ENCODE results near the gene C1QTNF8. TPM values are rescaled to one million over a fixed set of nuclear protein-coding genes. Genes with fewer than 3 reads are reported as not detected.
"Not testable (repeated sequence)": the region's sequence is repeated elsewhere in the genome, so short reads cannot be mapped to it uniquely, and the experiment has no call there.

Gene C1QTNF8
- total RNA-seq, 2 experiments from 2014 or later: not detected

DNA sequence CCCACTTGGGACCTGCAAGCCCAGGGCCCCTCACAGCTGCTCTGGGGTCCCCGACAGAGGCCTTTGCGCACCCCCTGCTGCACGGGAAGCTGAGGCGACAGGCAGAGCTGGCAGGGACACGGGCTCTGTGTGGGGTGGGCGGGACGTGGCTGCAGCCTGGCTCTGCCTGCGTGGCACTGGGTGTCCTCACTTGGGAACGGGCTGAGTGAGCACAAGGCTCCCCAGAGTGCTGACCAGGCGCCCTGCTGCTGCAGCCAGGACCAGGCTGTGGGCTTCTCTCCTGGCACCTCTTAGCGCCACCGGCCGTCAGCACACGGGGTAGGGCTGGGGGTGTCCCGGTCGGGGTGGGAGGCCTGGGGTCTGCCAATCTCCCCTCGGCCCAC is 6.6 kb downstream of the C1QTNF8 start:
- no peak overlapping the region for H3K4me3 Mint-ChIP-seq
- CTCF ChIA-PET: no interaction called here
- H3K9me3 Mint-ChIP-seq (ENCODE audit: low read depth): peaks cover 10% of the 10 kb centered on the region
- no peak for DNase-seq
- peaks cover 4% of the 10 kb centered on the region for H3K36me3 Mint-ChIP-seq
- H3K27ac Mint-ChIP-seq: no peak overlapping the region
- H3K27me3 Mint-ChIP-seq: no peaks in the 10 kb centered on the region
- ATAC-seq: no peak
- H3K4me1 Mint-ChIP-seq: no peaks in the 10 kb centered on the region

GRCh38 chr16:1088295-1089170 is 7.5 kb downstream of the C1QTNF8 start:
- no peak overlapping the region for H3K27ac Mint-ChIP-seq
- DNase-seq (no peak), ATAC-seq (no peak)
- CTCF ChIA-PET: no interaction called here
- H3K27me3 Mint-ChIP-seq: no peaks in the 10 kb centered on the region
- peaks cover 4% of the 10 kb centered on the region for H3K36me3 Mint-ChIP-seq
- no peak overlapping the region for H3K4me3 Mint-ChIP-seq
- no peaks in the 10 kb centered on the region for H3K4me1 Mint-ChIP-seq
- H3K9me3 Mint-ChIP-seq (ENCODE audit: low read depth): peaks cover 10% of the 10 kb centered on the region

- H3K27me3 Mint-ChIP-seq; H3K27ac Mint-ChIP-seq; H3K4me3 Mint-ChIP-seq; DNase-seq; H3K9me3 Mint-ChIP-seq (ENCODE audit: low read depth); CTCF ChIA-PET; H3K4me1 Mint-ChIP-seq; H3K36me3 Mint-ChIP-seq; ATAC-seq: not testable (repeated sequence)
Measured at GRCh38 chr16:1086443-1086842, 9.6 kb downstream of the C1QTNF8 start.

DNA sequence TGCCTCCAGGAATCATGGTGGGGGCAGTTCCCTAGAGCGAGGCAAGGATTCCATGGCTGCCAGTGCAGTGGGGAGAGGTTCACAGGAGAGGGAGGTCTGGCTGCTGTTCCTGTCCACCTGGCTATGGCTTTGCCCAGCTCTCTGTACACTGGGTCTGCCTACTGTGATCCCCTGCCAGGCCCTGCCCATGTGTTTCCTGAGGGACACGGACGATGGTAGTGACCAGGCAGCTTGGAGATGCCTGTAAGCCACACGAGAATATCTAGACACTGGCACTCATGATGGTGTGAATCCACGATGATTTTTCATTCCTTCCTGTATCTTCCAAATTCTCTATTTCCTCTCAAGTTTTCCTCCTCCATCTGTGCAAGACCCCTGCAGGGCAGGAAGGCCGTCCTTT is 11.1 kb downstream of the C1QTNF8 start:
- CTCF ChIA-PET: no interaction called here
- Mint-ChIP-seq H3K27ac (no peak overlapping the region), H3K4me1 (no peaks in the 10 kb centered on the region), H3K27me3 (no peaks in the 10 kb centered on the region), H3K36me3 (no peaks in the 10 kb centered on the region), H3K4me3 (no peak overlapping the region), H3K9me3 (ENCODE audit: low read depth) (peaks cover 6% of the 10 kb centered on the region)
- ATAC-seq: no peak
- no peak for DNase-seq

DNA sequence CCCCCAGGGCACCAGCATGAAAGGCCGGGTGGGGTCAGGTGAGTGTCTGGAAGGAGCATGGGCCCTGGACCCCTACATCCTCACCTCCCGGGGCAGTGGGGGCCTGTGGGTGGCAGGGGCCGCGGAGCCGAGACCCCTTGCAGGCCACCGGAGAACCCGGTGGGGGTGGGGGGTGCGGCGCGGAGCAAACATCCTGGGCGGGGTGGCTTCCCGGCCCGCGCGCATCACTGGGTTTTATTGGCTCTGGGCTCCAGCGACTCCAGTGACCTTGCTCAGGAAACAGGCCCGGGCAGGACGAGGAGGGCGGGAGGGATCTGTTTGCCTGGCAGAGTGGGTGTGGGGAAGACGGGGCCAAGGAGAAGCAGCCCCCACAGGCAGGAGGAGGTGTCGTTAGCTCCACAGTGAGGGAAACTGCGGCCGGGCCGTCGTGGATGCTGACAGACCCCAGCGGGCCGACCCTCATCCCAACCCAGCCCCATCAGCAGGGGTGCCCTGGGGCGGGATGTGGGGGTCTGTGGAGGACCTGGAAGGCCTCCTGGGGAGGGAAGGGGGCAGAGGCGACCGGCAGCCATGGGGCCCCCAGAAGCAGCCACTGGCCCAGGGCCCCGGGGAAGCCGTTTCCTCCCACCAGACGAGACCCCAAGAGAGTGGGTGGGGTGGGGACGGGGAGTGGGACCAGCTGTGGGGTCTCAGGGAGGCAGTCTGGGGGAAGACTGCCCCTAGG is 12.9 kb downstream of the C1QTNF8 start:
- no peaks in the 10 kb centered on the region for H3K36me3 Mint-ChIP-seq
- CTCF ChIA-PET: no interaction called here
- H3K4me3 Mint-ChIP-seq: no peak overlapping the region
- DNase-seq (no peak), ATAC-seq (no peak)
- no peak overlapping the region for H3K27ac Mint-ChIP-seq
- no peaks in the 10 kb centered on the region for H3K27me3 Mint-ChIP-seq
- no peaks in the 10 kb centered on the region for H3K4me1 Mint-ChIP-seq
- peaks cover 6% of the 10 kb centered on the region for H3K9me3 Mint-ChIP-seq (ENCODE audit: low read depth)

DNA sequence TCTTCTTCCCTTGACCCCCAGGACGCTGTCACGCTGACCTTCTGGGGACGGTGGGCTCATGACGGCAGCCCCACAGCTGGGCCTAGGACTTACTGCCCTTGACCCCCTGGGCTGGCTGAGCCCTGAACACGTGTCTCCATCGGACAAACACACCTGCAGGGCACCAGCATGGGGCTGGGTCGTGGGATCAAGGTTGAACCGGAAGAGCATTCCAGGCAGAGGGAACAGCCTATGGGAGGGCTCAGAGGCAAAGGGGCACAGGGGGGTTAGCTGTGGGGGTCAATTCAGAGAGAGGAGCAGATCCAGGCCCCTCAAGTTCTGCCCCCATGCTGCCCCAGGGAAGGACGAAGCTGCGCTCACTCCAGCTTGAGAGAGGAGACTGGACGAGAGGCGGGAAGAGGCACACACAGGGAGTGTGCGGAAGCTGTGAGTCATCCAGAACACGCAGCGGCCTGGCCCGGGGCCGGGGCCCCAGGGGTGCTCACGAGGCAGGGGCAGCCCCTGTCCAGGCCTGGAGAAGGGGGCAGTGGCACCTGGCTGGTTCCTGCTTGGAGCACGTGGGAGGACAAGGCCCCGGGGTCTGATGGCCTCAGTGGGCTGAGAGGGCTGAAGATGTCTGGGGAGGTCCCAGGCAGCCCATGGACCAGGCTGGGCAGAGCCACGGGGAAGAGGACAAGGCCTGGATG is 13.6 kb downstream of the C1QTNF8 start:
- H3K27me3 Mint-ChIP-seq: no peaks in the 10 kb centered on the region
- H3K36me3 Mint-ChIP-seq: no peaks in the 10 kb centered on the region
- peaks cover 6% of the 10 kb centered on the region for H3K9me3 Mint-ChIP-seq (ENCODE audit: low read depth)
- ATAC-seq: no peak
- H3K4me3 Mint-ChIP-seq: no peak overlapping the region
- no peak overlapping the region for H3K27ac Mint-ChIP-seq
- DNase-seq: no peak
- CTCF ChIA-PET: no interaction called here
- no peaks in the 10 kb centered on the region for H3K4me1 Mint-ChIP-seq

- CTCF ChIA-PET: no interaction called here
- Mint-ChIP-seq H3K27ac (no peak overlapping the region), H3K27me3 (no peaks in the 10 kb centered on the region), H3K4me3 (no peak overlapping the region), H3K36me3 (no peaks in the 10 kb centered on the region), H3K9me3 (ENCODE audit: low read depth) (peaks cover 6% of the 10 kb centered on the region), H3K4me1 (no peaks in the 10 kb centered on the region)
- ATAC-seq (no peak), DNase-seq (no peak)
Measured at GRCh38 chr16:1081734-1082265, 14.2 kb downstream of the C1QTNF8 start.

GRCh38 chr16:1080801-1081733 is 15.0 kb downstream of the C1QTNF8 start:
- H3K9me3 Mint-ChIP-seq (ENCODE audit: low read depth): peaks cover 6% of the 10 kb centered on the region
- CTCF ChIA-PET: no interaction called here
- no peaks in the 10 kb centered on the region for H3K27me3 Mint-ChIP-seq
- H3K36me3 Mint-ChIP-seq: no peaks in the 10 kb centered on the region
- no peaks in the 10 kb centered on the region for H3K4me1 Mint-ChIP-seq
- H3K4me3 Mint-ChIP-seq: no peak overlapping the region
- DNase-seq: no peak
- no peak for ATAC-seq
- H3K27ac Mint-ChIP-seq: no peak overlapping the region

- Mint-ChIP-seq H3K4me3 (no peak overlapping the region), H3K27ac (no peak overlapping the region), H3K4me1 (no peaks in the 10 kb centered on the region), H3K27me3 (no peaks in the 10 kb centered on the region), H3K9me3 (ENCODE audit: low read depth) (peaks cover under 1% of the 10 kb centered on the region), H3K36me3 (no peaks in the 10 kb centered on the region)
- ATAC-seq (no peak), DNase-seq (no peak)
- CTCF ChIA-PET: no interaction called here
Measured at GRCh38 chr16:1079786-1080525, 16.1 kb downstream of the C1QTNF8 start.

DNA sequence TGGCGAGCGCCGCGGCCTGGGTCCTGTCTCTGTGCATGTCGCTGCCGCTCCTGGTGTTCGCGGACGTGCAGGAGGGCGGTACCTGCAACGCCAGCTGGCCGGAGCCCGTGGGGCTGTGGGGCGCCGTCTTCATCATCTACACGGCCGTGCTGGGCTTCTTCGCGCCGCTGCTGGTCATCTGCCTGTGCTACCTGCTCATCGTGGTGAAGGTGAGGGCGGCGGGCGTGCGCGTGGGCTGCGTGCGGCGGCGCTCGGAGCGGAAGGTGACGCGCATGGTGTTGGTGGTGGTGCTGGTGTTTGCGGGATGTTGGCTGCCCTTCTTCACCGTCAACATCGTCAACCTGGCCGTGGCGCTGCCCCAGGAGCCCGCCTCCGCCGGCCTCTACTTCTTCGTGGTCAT is 16.7 kb downstream of the C1QTNF8 start:
- Mint-ChIP-seq H3K4me3 (no peak overlapping the region), H3K4me1 (no peaks in the 10 kb centered on the region), H3K27ac (no peak overlapping the region), H3K36me3 (no peaks in the 10 kb centered on the region), H3K27me3 (no peaks in the 10 kb centered on the region), H3K9me3 (ENCODE audit: low read depth) (no peaks in the 10 kb centered on the region)
- ATAC-seq (no peak), DNase-seq (no peak)
- CTCF ChIA-PET: no interaction called here

GRCh38 chr16:1078579-1079021 is 17.4 kb downstream of the C1QTNF8 start:
- Mint-ChIP-seq H3K9me3 (ENCODE audit: low read depth) (no peaks in the 10 kb centered on the region), H3K4me1 (no peaks in the 10 kb centered on the region), H3K27me3 (no peaks in the 10 kb centered on the region), H3K36me3 (no peaks in the 10 kb centered on the region), H3K27ac (no peak overlapping the region), H3K4me3 (no peak overlapping the region)
- ATAC-seq: no peak
- CTCF ChIA-PET: no interaction called here
- no peak for DNase-seq

DNA sequence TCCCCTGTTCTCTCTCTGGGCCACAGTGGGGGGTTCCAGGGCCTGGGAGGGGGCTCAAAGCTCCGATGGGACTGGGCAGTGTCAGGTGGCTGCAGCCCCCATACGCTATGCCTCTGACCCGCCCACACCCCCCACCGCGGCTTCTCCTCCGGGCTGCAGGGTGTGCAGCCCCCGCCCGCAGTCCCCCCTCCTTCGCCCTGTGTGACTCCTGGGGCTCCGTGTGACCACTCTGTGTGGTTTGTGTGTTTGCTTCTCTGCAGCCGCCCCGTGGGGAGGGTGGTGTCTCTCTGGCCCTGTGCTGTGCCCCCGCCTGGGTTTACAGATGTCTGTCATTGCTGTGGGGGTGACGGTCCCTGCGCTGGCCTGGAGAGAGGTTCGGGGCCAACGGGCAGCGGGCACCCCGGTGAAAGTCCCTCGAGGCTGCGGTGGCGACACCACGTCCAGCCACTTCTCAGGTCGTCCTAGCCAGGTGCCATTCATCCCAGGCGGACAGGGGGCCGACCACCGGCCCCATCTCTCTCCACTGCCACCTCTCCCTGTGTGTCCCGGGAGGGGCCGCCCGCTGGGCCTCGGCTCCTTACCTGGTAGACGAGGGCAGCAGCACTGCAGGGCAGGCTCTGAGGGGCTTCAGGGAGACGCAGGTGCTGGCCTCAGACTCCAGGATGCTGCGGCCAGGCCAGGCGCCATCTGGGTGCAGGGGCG is 18.0 kb downstream of the C1QTNF8 start:
- Mint-ChIP-seq H3K36me3 (no peaks in the 10 kb centered on the region), H3K4me1 (no peaks in the 10 kb centered on the region), H3K27me3 (no peaks in the 10 kb centered on the region), H3K9me3 (ENCODE audit: low read depth) (no peaks in the 10 kb centered on the region), H3K4me3 (no peak overlapping the region), H3K27ac (no peak overlapping the region)
- no peak for DNase-seq
- ATAC-seq: no peak
- CTCF ChIA-PET: no interaction called here
